ENCODE measurements around the gene CDKL5.
"Not testable (repeated sequence)": the region's sequence is repeated elsewhere in the genome, so short reads cannot be mapped to it uniquely, and the experiment has no call there.

Gene CDKL5

GRCh38 chrX:18428006-18428405 lies 2.6 kb downstream of the CDKL5 start:
- Mint-ChIP-seq H3K9me3 (no peaks in the 10 kb centered on the region), H3K27me3 (peaks cover 4% of the 10 kb centered on the region), H3K4me1 (ENCODE audit: low read depth) (peaks cover 7% of the 10 kb centered on the region), H3K27ac (no peak overlapping the region), H3K36me3 (ENCODE audit: low read depth) (no peaks in the 10 kb centered on the region), H3K4me3 (no peak overlapping the region)
- intact Hi-C loops (cut with micrococcal nuclease) = loop anchor here (5.0 to 10.0 kb wide), 4 partner anchors 259 to 1713 kb away; partner anchors contain the start of genes CTPS2, PDHA1, PHKA2 and SYAP1

- H3K27me3 Mint-ChIP-seq; H3K9me3 Mint-ChIP-seq; H3K4me1 Mint-ChIP-seq (ENCODE audit: low read depth); H3K4me3 Mint-ChIP-seq; intact Hi-C loops (cut with micrococcal nuclease); H3K27ac Mint-ChIP-seq; H3K36me3 Mint-ChIP-seq (ENCODE audit: low read depth): not testable (repeated sequence)
Measured at GRCh38 chrX:18433288-18433687, 7.9 kb downstream of the CDKL5 start.

GRCh38 chrX:18434896-18435295 lies 9.5 kb downstream of the CDKL5 start:
- H3K9me3 Mint-ChIP-seq = no peaks in the 10 kb centered on the region
- no peaks in the 10 kb centered on the region for H3K36me3 Mint-ChIP-seq (ENCODE audit: low read depth)
- intact Hi-C loops (cut with micrococcal nuclease) = no loop called here
- H3K27me3 Mint-ChIP-seq = no peaks in the 10 kb centered on the region
- H3K4me3 Mint-ChIP-seq = no peak overlapping the region
- H3K4me1 Mint-ChIP-seq (ENCODE audit: low read depth) = peaks cover 8% of the 10 kb centered on the region
- no peak overlapping the region for H3K27ac Mint-ChIP-seq

GRCh38 chrX:18436017-18436416 lies 10.6 kb downstream of the CDKL5 start:
- Mint-ChIP-seq H3K36me3 (ENCODE audit: low read depth) (no peaks in the 10 kb centered on the region), H3K4me1 (ENCODE audit: low read depth) (peaks cover 8% of the 10 kb centered on the region), H3K27ac (no peak overlapping the region), H3K4me3 (peak overlapping the region; percentile 11), H3K9me3 (no peaks in the 10 kb centered on the region), H3K27me3 (no peaks in the 10 kb centered on the region)
- intact Hi-C loops (cut with micrococcal nuclease) = no loop called here

- H3K27ac Mint-ChIP-seq = no peak overlapping the region
- no peaks in the 10 kb centered on the region for H3K27me3 Mint-ChIP-seq
- intact Hi-C loops (cut with micrococcal nuclease) = no loop called here
- H3K4me3 Mint-ChIP-seq = no peak overlapping the region
- no peaks in the 10 kb centered on the region for H3K9me3 Mint-ChIP-seq
- no peaks in the 10 kb centered on the region for H3K36me3 Mint-ChIP-seq (ENCODE audit: low read depth)
- H3K4me1 Mint-ChIP-seq (ENCODE audit: low read depth) = peaks cover 18% of the 10 kb centered on the region
Measured at GRCh38 chrX:18440835-18441234, 15.4 kb downstream of the CDKL5 start.

- Mint-ChIP-seq H3K27me3 (no peaks in the 10 kb centered on the region), H3K4me1 (ENCODE audit: low read depth) (peaks cover 11% of the 10 kb centered on the region), H3K9me3 (no peaks in the 10 kb centered on the region), H3K27ac (no peak overlapping the region), H3K4me3 (no peak overlapping the region), H3K36me3 (ENCODE audit: low read depth) (no peaks in the 10 kb centered on the region)
- intact Hi-C loops (cut with micrococcal nuclease) = no loop called here
Measured at GRCh38 chrX:18441780-18442367, 16.5 kb downstream of the CDKL5 start.

GRCh38 chrX:18448416-18448815 lies 23.0 kb downstream of the CDKL5 start:
- Mint-ChIP-seq H3K27me3 (no peaks in the 10 kb centered on the region), H3K4me1 (ENCODE audit: low read depth) (peaks cover 5% of the 10 kb centered on the region), H3K9me3 (no peaks in the 10 kb centered on the region), H3K4me3 (no peak overlapping the region), H3K36me3 (ENCODE audit: low read depth) (no peaks in the 10 kb centered on the region), H3K27ac (no peak overlapping the region)
- intact Hi-C loops (cut with micrococcal nuclease) = no loop called here

- Mint-ChIP-seq H3K9me3 (no peaks in the 10 kb centered on the region), H3K27ac (no peak overlapping the region), H3K4me1 (ENCODE audit: low read depth) (peaks cover 5% of the 10 kb centered on the region), H3K36me3 (ENCODE audit: low read depth) (no peaks in the 10 kb centered on the region), H3K4me3 (no peak overlapping the region), H3K27me3 (no peaks in the 10 kb centered on the region)
- intact Hi-C loops (cut with micrococcal nuclease) = no loop called here
Measured at GRCh38 chrX:18449236-18449635, 23.8 kb downstream of the CDKL5 start.

GRCh38 chrX:18455384-18455783 lies 30.0 kb downstream of the CDKL5 start:
- H3K36me3 Mint-ChIP-seq (ENCODE audit: low read depth) = no peaks in the 10 kb centered on the region
- no peaks in the 10 kb centered on the region for H3K27me3 Mint-ChIP-seq
- peaks cover 11% of the 10 kb centered on the region for H3K4me1 Mint-ChIP-seq (ENCODE audit: low read depth)
- no peak overlapping the region for H3K4me3 Mint-ChIP-seq
- intact Hi-C loops (cut with micrococcal nuclease) = no loop called here
- H3K9me3 Mint-ChIP-seq = no peaks in the 10 kb centered on the region
- no peak overlapping the region for H3K27ac Mint-ChIP-seq

- Mint-ChIP-seq H3K4me1 (ENCODE audit: low read depth) (peaks cover 11% of the 10 kb centered on the region), H3K27ac (no peak overlapping the region), H3K27me3 (no peaks in the 10 kb centered on the region), H3K36me3 (ENCODE audit: low read depth) (no peaks in the 10 kb centered on the region), H3K9me3 (no peaks in the 10 kb centered on the region), H3K4me3 (no peak overlapping the region)
- intact Hi-C loops (cut with micrococcal nuclease) = no loop called here
Measured at GRCh38 chrX:18457000-18457399, 31.6 kb downstream of the CDKL5 start.

GRCh38 chrX:18461431-18461830 lies 36.0 kb downstream of the CDKL5 start:
- Mint-ChIP-seq H3K4me3 (no peak overlapping the region), H3K4me1 (ENCODE audit: low read depth) (peaks cover 15% of the 10 kb centered on the region), H3K27me3 (no peaks in the 10 kb centered on the region), H3K27ac (no peak overlapping the region), H3K9me3 (no peaks in the 10 kb centered on the region), H3K36me3 (ENCODE audit: low read depth) (no peaks in the 10 kb centered on the region)
- intact Hi-C loops (cut with micrococcal nuclease) = no loop called here

GRCh38 chrX:18464499-18464898 lies 39.1 kb downstream of the CDKL5 start:
- Mint-ChIP-seq H3K9me3 (no peaks in the 10 kb centered on the region), H3K27ac (no peak overlapping the region), H3K4me1 (ENCODE audit: low read depth) (peaks cover 5% of the 10 kb centered on the region), H3K36me3 (ENCODE audit: low read depth) (no peaks in the 10 kb centered on the region), H3K4me3 (no peak overlapping the region), H3K27me3 (no peaks in the 10 kb centered on the region)
- intact Hi-C loops (cut with micrococcal nuclease) = no loop called here

GRCh38 chrX:18465051-18465450 lies 39.6 kb downstream of the CDKL5 start:
- H3K4me3 Mint-ChIP-seq = no peak overlapping the region
- H3K9me3 Mint-ChIP-seq = no peaks in the 10 kb centered on the region
- intact Hi-C loops (cut with micrococcal nuclease) = no loop called here
- H3K27ac Mint-ChIP-seq = no peak overlapping the region
- H3K4me1 Mint-ChIP-seq (ENCODE audit: low read depth) = peaks cover 5% of the 10 kb centered on the region
- no peaks in the 10 kb centered on the region for H3K36me3 Mint-ChIP-seq (ENCODE audit: low read depth)
- H3K27me3 Mint-ChIP-seq = no peaks in the 10 kb centered on the region

GRCh38 chrX:18468599-18468998 lies 43.2 kb downstream of the CDKL5 start:
- Mint-ChIP-seq H3K27me3 (no peaks in the 10 kb centered on the region), H3K36me3 (ENCODE audit: low read depth) (no peaks in the 10 kb centered on the region), H3K27ac (no peak overlapping the region), H3K9me3 (no peaks in the 10 kb centered on the region), H3K4me3 (no peak overlapping the region), H3K4me1 (ENCODE audit: low read depth) (no peaks in the 10 kb centered on the region)
- intact Hi-C loops (cut with micrococcal nuclease) = no loop called here

- H3K27me3 Mint-ChIP-seq = no peaks in the 10 kb centered on the region
- no peak overlapping the region for H3K4me3 Mint-ChIP-seq
- H3K27ac Mint-ChIP-seq = no peak overlapping the region
- H3K4me1 Mint-ChIP-seq (ENCODE audit: low read depth) = no peaks in the 10 kb centered on the region
- no peaks in the 10 kb centered on the region for H3K36me3 Mint-ChIP-seq (ENCODE audit: low read depth)
- no peaks in the 10 kb centered on the region for H3K9me3 Mint-ChIP-seq
- intact Hi-C loops (cut with micrococcal nuclease) = no loop called here
Measured at GRCh38 chrX:18471296-18471695, 45.9 kb downstream of the CDKL5 start.
